ENCODE results near the gene VEGFC.

The VEGFC gene

DNA sequence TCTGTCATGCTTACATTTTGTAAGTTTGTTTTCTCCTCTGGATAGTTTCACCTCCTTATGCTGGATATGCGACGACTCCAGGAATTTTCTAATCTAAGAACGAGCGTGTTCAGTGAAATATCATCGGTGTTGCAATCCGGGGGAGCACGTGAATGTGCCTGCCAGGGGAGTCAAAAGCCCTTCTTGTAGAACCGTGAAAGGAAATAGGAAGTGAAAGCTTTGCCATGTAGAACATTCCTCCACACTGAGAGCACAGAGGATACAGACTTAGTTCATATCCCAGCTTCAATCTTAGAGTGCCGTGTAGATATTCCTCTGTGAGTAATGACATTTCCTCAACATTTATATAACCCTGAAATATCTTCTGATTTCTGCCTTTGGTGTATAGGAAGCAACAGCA lies 121.2 kb downstream of the VEGFC start:
- no peak for DNase-seq (ENCODE audit: low spot score)
- TF ChIP-seq CTCF (IDR thresholded peaks at IDR 0.05; ENCODE audit: extremely low read depth, missing control alignments), result no peak

DNA sequence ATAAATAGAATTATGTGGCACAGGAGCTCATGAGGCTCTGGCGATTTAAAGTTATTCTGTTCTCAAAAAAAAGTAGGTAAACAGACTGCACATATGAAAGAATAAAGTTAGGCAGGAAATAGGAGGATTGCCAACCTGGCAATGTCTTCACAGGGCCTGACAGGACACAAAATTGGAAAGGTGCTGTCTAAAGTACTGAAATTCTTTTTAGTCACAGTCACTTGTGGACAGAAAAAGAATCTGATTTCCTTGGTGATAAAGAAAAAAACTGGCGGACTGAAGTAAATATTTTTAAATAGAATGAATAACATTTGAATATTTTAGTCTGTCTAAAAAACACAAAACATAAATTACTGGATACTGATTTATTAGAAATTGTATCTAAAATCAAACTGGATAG lies 124.4 kb downstream of the VEGFC start:
- no peak for TF ChIP-seq CTCF (IDR thresholded peaks at IDR 0.05; ENCODE audit: extremely low read depth, missing control alignments)
- no peak for DNase-seq (ENCODE audit: low spot score)

- TF ChIP-seq CTCF (IDR thresholded peaks at IDR 0.05; ENCODE audit: extremely low read depth, missing control alignments), result no peak
- DNase-seq (ENCODE audit: low spot score), result no peak
Observed at GRCh38 chr4:176664964-176665363, 127.8 kb downstream of the VEGFC start.

DNA sequence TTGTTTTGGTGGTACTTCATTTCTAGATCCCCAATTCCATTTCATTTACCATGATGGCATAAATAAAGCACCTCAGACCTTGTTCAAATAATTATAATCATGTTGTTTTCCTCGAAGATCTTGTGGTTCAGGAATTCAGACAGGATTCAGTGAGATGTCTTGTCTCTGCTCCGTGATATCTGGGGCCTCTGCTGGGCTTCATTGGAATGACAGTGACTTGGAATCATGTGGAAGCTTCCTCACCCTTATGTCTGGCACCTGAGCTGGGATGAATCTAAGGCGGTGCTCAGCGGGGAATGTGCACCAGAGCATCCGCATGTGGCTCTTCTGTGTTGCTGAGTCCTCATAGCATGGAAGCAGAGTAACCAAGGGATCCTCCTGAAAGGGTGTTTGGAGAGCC lies 132.2 kb downstream of the VEGFC start:
- no peak for TF ChIP-seq CTCF (IDR thresholded peaks at IDR 0.05; ENCODE audit: extremely low read depth, missing control alignments)
- no peak for DNase-seq (ENCODE audit: low spot score)

DNA sequence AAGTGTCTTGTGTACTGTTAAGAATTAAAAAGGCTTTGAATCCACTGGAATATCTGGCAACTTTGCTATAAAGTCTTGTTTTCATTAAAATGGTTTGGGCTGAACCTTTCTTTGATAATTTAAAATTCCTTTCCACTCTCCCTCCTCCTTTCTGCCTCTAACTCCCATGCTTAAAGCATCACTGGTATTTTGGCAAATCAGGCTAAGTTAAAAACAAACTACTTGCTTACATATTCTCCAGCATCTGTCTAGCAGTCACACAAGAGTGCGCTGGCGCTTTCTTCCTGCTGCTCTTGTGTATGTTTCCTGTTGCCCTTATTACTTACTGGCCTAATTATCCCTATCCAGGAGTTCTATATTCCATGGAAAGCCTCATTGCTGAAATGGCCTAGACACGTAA lies 136.6 kb downstream of the VEGFC start:
- TF ChIP-seq CTCF (IDR thresholded peaks at IDR 0.05; ENCODE audit: extremely low read depth, missing control alignments), result no peak
- DNase-seq (ENCODE audit: low spot score), result no peak

DNA sequence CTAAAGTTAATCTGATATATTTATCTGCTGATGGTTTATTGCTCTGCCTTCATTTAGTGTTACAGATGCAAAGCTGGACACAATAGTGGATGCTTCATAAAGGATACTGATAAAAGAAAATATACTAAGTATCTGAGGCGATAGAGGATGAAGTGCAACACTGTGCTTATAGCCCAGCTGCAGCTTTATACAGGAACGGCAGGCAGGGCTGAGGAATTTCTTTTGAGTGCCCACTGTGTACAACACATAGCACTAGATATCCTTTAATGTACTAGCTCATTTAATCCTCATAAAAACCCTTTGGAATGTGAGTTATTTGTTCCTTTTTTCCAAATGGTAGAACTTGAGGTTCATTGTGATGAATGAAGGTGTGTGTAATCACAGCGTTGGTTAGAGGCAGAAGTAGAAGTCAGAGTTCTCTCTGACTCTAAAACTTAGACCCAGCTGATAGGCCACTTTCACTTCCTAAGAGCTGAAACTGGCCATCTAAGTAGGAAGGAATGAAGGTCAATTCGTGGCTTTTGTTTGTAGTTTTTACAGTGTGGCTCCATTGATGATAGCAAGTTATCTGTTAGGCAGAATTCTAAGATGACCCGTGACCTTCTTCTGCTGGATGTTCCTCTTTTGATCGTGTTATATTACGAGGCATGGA lies 138.0 kb downstream of the VEGFC start:
- DNase-seq (ENCODE audit: low spot score), result no peak
- TF ChIP-seq CTCF (IDR thresholded peaks at IDR 0.05; ENCODE audit: extremely low read depth, missing control alignments), result no peak

DNA sequence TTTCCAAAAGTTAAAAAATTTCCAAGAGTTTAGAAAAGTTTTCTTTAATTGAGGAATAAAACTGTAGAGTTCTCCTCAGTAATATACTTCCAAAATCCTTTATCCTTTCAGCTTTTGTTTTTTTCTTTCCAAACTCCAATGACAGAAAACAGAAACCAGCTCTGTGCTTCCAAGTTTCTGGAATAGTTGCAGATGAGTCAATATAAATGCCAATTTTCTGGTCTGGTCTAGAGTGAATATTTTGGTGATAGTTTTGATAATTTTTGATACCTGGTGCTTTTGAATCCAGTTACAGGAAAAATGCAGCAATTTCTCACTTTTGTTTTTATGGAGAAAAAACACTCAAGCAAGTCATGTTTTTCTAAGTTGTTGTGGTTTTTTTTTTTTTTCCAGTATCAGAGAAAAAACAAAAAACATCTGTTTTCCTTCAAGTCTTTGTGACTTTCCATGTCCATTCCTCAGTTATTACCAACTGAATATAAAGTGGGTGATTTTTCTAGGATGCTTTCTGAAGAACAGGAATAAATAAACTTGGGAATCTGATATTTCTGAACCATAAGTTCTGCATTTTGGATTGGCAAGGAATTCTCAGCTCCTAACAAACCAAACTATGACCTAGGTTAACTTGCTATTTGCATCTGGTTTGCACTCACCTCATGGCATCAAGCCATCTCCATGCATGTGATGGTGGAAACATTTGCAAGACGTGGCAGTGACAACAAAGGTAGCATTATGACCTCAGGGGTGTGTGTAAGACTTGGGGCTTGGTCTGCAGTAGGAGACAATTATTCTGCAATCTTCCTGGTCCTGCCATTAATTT lies 139.1 kb downstream of the VEGFC start:
- TF ChIP-seq CTCF (IDR thresholded peaks at IDR 0.05; ENCODE audit: extremely low read depth, missing control alignments), result no peak
- no peak for DNase-seq (ENCODE audit: low spot score)
